Right cardiac atrium (tissue), 5 donors: ENCODE measurements around the gene PIGC. TPM values are rescaled to one million over a fixed set of nuclear protein-coding genes. Genes with fewer than 3 reads are reported as not detected.
"Not testable (repeated sequence)": the region's sequence is repeated elsewhere in the genome, so short reads cannot be mapped to it uniquely, and the experiment has no call there.

Experiments used
- ATAC-seq, 2 donors: fragments of 200-7000 bp; cut with Tn5 transposase; one replicate each; pipeline versions ENCODE4 v1.8.0 to v1.9.1; 2020; ENCODE audit warnings: moderate library complexity in 2 of 2, mild to moderate bottlenecking in 1 of 2
- DNase-seq, 3 donors: peaks; one replicate each; pipeline ENCODE4 v3.0.0-alpha.2; 2020
- H3K27ac ChIP-seq: one replicate; pipeline ENCODE4 v1.5.1; 2013; ENCODE audit warnings: mild to moderate bottlenecking, low read length, control low read depth, moderate library complexity
- H3K27me3 ChIP-seq: one replicate; pipeline ENCODE4 v1.6.1; 2013; ENCODE audit not compliant: control insufficient read depth, insufficient read depth
- H3K4me1 ChIP-seq: one replicate; pipeline ENCODE4 v1.6.1; 2013; ENCODE audit warnings: low read length; ENCODE audit not compliant: control insufficient read depth, insufficient read depth
- H3K4me3 ChIP-seq: one replicate; pipeline ENCODE4 v1.5.1; 2013; ENCODE audit warnings: low read length, control low read depth
- H3K9me3 ChIP-seq: one replicate; pipeline ENCODE4 v1.6.1; 2013; ENCODE audit warnings: low read length; ENCODE audit not compliant: control insufficient read depth
- WGBS: extraction: QIAGEN DNeasy Blood & Tissue Kit; methylation state at CpG from one replicate; pipeline ENCODE4 v1.1.7; 2013; 5-methylcytosine and 5-hydroxymethylcytosine counted together
- intact Hi-C, 4 donors: fragments of 100-400 bp; cut with DNase I; formaldehyde crosslinking; loops; one replicate each; pipeline versions ENCODE4 v1.11.0 to v1.14.0; 2022 to 2023
- polyA plus RNA-seq: library from polyadenylated mRNA; stranded (reverse); fragments of 200-250 nt; gene quantifications from one replicate; pipeline ENCODE4 v1.2.3, GENCODE V29; 2013
- total RNA-seq, 4 donors: library from RNA; stranded (reverse); fragmentation: NEBNext Ultra II Directional; extraction: Animal tissue kit (Norgen Biotek cat#: 25700); gene quantifications; one replicate each; pipeline ENCODE4 v1.2.1, GENCODE V29; 2021
- donor health status: healthy with polysubstance abuse.
- donor health status: DM: no; HTN: yes; CAD: no.
- donor health status: DM: no; HTN: no; CAD: no.
- donor health status: DM: no; HTN: yes; CAD: no; lungs with severe emphysema.
- donor health status: DM: yes; HTN: yes; CAD: no.

PIGC gene
- total and polyA plus RNA-seq, 5 donors: 15.0 to 20.6 (median 18.5) TPM

DNA sequence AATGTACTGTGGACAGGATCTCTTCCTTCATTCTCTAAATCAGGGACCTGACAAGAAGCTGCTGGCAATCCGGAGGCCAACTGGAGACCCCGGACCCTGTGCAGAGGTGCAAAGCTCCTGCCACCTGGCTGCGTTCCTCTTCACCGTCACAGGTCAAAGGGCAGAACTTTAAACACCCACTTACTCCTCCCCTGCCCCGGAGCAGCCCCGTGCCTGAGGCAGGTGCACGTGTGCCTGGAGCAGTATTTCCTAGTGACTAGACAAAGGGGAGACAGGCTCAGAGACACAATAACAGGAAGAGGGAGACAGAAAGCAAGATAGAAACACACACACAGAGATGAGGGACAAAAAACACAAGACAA, 6.6 kb upstream of the PIGC start:
- H3K4me3 ChIP-seq: no peak overlapping the region
- peak in 1 of 3 donors; percentile 55 for DNase-seq

GRCh38 chr1:172449585-172450523, 6.0 kb upstream of the PIGC start:
- ATAC-seq (peak; percentile 88), DNase-seq (peak; percentile 58 to 78 (median 71))
- peaks cover 3% of the 10 kb centered on the region for H3K4me1 ChIP-seq
- H3K4me3 ChIP-seq: peak overlapping the region; percentile 16
- H3K27me3 ChIP-seq: no peaks in the 10 kb centered on the region
- 38% methylated on average over 18 of the region's 18 CpGs for WGBS
- H3K9me3 ChIP-seq: no peaks in the 10 kb centered on the region
- peak overlapping the region; percentile 21 for H3K27ac ChIP-seq
- intact Hi-C loops: loop anchor here in 3 of 4 donors (5.0 to 10.0 kb wide), 4 partner anchors 82 to 275 kb away; partner anchors contain the start of gene SUCO (in 2 of the 3)

More for the DNA sequence above, 6.6 kb upstream of the PIGC start:
- H3K4me1 ChIP-seq: peaks cover 3% of the 10 kb centered on the region
- no peaks in the 10 kb centered on the region for H3K27me3 ChIP-seq
- intact Hi-C loops: loop anchor here in 2 of 4 donors (5.0 to 10.0 kb wide), 3 partner anchors 82 to 264 kb away; partner anchors contain the start of gene SUCO (in 2 of the 2)
- ATAC-seq: no peak
- WGBS: 62% methylated on average over 7 of the region's 7 CpGs
- no peaks in the 10 kb centered on the region for H3K9me3 ChIP-seq
- peak overlapping the region; percentile 21 for H3K27ac ChIP-seq

- WGBS: 86% methylated on average over 6 of the region's 6 CpGs
- no peaks in the 10 kb centered on the region for H3K27me3 ChIP-seq
- peaks cover 3% of the 10 kb centered on the region for H3K4me1 ChIP-seq
- no peak overlapping the region for H3K4me3 ChIP-seq
- H3K27ac ChIP-seq: no peak overlapping the region
- H3K9me3 ChIP-seq: no peaks in the 10 kb centered on the region
- DNase-seq (no peak), ATAC-seq (no peak)
- intact Hi-C loops: loop anchor here in 1 of 4 donors (10.0 kb wide), 1 partner anchor 276 kb away; no protein-coding TSS in a partner anchor
These were observed 5.2 kb upstream of the PIGC start for GRCh38 chr1:172448995-172449584.

- Histone ChIP-seq H3K4me3 (no peak overlapping the region), H3K9me3 (no peaks in the 10 kb centered on the region), H3K27ac (no peak overlapping the region), H3K4me1 (peaks cover 3% of the 10 kb centered on the region), H3K27me3 (no peaks in the 10 kb centered on the region)
- DNase-seq: no peak
- WGBS: 71% methylated on average over 2 of the region's 2 CpGs
- intact Hi-C loops: loop anchor here in 1 of 4 donors (10.0 kb wide), 1 partner anchor 277 kb away; no protein-coding TSS in a partner anchor
- no peak for ATAC-seq
These were observed 3.8 kb upstream of the PIGC start for GRCh38 chr1:172447641-172448040.

DNA sequence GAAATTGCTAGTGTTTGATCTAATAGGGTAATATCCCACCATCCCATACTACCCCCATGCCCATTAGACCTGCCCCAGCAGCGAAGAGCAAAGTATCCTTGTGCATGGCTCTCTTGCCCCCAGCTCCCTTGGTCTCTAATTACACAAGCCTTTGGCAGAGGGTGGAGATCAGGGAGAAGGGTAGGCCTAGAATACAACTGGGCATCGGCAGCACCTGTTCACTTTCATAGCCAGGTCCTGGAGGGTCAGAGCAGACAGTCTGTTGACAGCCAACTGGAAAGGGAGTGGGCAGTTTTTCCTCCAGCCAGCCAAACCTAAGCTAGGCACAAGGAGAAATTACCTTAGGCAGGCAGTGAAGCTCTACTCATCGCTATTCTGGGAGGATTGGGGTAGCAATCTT, 2.7 kb upstream of the PIGC start:
- H3K9me3 ChIP-seq: no peaks in the 10 kb centered on the region
- no peak overlapping the region for H3K4me3 ChIP-seq
- no peaks in the 10 kb centered on the region for H3K27me3 ChIP-seq
- intact Hi-C loops: loop anchor here in 1 of 4 donors (10.0 kb wide), 1 partner anchor 278 kb away; no protein-coding TSS in a partner anchor
- 93% methylated on average over 3 of the region's 3 CpGs for WGBS
- DNase-seq (no peak), ATAC-seq (no peak)
- no peak overlapping the region for H3K27ac ChIP-seq
- H3K4me1 ChIP-seq: peaks cover 8% of the 10 kb centered on the region

GRCh38 chr1:172442843-172443565, 865 bp downstream of the PIGC start:
- Histone ChIP-seq H3K27me3 (no peaks in the 10 kb centered on the region), H3K27ac (no peak overlapping the region), H3K4me1 (peaks cover 4% of the 10 kb centered on the region), H3K9me3 (no peaks in the 10 kb centered on the region), H3K4me3 (peak overlapping the region; percentile 98)
- WGBS: 66% methylated on average over 3 of the region's 3 CpGs
- no peak for DNase-seq
- intact Hi-C loops: loop anchor here in 1 of 4 donors (10.0 kb wide), 1 partner anchor 282 kb away; no protein-coding TSS in a partner anchor
- no peak for ATAC-seq

DNA sequence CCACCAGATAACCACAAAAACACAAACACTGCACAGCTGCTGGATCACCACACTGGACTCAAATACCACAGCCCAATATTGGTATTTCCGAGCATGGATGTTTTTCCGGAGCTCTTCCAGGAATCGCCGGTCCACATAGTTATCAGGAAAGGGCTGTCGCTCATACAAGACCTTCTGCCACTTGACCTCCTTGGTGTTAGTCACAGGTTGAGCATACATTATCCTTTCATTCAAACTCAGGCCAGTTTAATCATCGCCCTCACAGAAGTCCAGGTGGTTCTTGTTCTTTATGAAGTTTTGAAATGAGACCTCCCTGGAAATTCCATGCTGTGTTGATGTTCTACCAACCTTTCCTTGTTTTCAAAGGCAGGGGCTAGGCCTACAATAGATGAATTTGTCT, 1.5 kb downstream of the PIGC start:
- no peaks in the 10 kb centered on the region for H3K27me3 ChIP-seq
- 90% methylated on average over 6 of the region's 6 CpGs for WGBS
- intact Hi-C loops: loop anchor here in 1 of 4 donors (10.0 kb wide), 1 partner anchor 282 kb away; no protein-coding TSS in a partner anchor
- no peak overlapping the region for H3K27ac ChIP-seq
- ATAC-seq (no peak), DNase-seq (no peak)
- peaks cover 4% of the 10 kb centered on the region for H3K4me1 ChIP-seq
- H3K9me3 ChIP-seq: no peaks in the 10 kb centered on the region
- H3K4me3 ChIP-seq: no peak overlapping the region

DNA sequence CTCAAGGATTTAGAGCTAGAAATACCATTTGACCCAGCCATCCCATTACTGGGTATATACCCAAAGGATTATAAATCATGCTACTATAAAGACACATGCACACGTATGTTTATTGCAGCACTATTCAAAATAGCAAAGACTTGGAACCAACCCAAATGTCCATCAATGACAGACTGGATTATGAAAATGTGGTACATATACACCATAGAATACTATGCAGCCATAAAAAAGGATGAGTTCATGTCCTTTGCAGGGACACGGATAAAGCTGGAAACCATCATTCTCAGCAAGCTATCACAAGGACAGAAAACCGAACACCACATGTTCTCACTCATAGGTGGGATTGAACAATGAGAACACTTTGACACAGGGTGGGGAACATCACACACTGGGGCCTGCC, 6.7 kb downstream of the PIGC start:
- H3K27ac ChIP-seq, H3K4me1 ChIP-seq, ATAC-seq, H3K27me3 ChIP-seq, H3K4me3 ChIP-seq, DNase-seq, intact Hi-C loops, H3K9me3 ChIP-seq: not testable (repeated sequence)
- 94% methylated on average over 3 of the region's 3 CpGs for WGBS

DNA sequence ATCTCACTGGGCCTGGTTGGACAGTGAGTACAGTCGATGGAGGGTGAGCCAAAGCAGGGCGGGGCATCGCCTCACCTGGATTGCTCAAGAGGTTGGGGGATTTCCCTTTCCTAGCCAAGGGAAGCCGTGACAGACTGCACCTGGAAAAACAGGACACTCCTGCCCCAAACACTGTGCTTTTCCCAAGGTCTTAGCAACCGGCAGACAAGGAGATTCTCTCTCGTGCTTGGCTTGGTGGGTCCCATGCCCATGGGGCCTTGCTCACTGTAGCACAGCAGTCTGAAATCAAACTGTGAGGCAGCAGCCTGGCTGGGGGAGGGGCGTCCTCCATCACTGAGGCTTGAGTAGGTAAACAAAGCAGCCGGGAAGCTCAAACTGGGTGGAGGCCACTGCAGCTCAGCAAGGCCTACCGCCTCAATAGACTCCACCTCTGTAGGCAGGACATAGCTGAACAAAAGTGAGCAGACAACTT, 12.1 kb downstream of the PIGC start:
- WGBS: 78% methylated on average over 9 of the region's 9 CpGs
- intact Hi-C loops: no loop called here
- no peaks in the 10 kb centered on the region for H3K4me1 ChIP-seq

GRCh38 chr1:172431204-172431603, 12.7 kb downstream of the PIGC start:
- H3K9me3 ChIP-seq: no peaks in the 10 kb centered on the region
- H3K27ac ChIP-seq: no peak overlapping the region
- no peak for ATAC-seq
- H3K27me3 ChIP-seq: no peaks in the 10 kb centered on the region
- no peak for DNase-seq
- no peak overlapping the region for H3K4me3 ChIP-seq
- 79% methylated on average over 2 of the region's 2 CpGs for WGBS
- no peaks in the 10 kb centered on the region for H3K4me1 ChIP-seq
- intact Hi-C loops: no loop called here

More for the DNA sequence above, 12.1 kb downstream of the PIGC start:
- no peak for DNase-seq
- Histone ChIP-seq H3K4me3 (no peak overlapping the region), H3K9me3 (no peaks in the 10 kb centered on the region), H3K27ac (no peak overlapping the region), H3K27me3 (no peaks in the 10 kb centered on the region)
- no peak for ATAC-seq
